Tibial nerve (tissue), 3 donors: ENCODE measurements around the gene PABPN1L.

Experiments
- POLR2A ChIP-seq, 2 donors: fragments of 450-650 bp; IDR thresholded peaks; one replicate each; pipeline ENCODE4 v1.6.1; 2017; ENCODE audit warnings: antibody characterized with exemption in 2 of 2, mild to moderate bottlenecking in 2 of 2, moderate library complexity in 2 of 2
- TF ChIP-seq, protein P1 (sequence below), 5 experiments: fragments of 200-600 bp in 3 of 5; fragments of 450-650 bp in 2 of 5; sonication (generic) in 3 of 5; IDR thresholded peaks; one replicate each; pipeline ENCODE4 v1.5.1; 2016 to 2019; ENCODE audit warnings: antibody characterized with exemption in 5 of 5, mild to moderate bottlenecking in 3 of 5, moderate library complexity in 2 of 5

GRCh38 chr16:88878356-88878755, 11.9 kb upstream of the PABPN1L start:
- TF ChIP-seq, protein P1, sequence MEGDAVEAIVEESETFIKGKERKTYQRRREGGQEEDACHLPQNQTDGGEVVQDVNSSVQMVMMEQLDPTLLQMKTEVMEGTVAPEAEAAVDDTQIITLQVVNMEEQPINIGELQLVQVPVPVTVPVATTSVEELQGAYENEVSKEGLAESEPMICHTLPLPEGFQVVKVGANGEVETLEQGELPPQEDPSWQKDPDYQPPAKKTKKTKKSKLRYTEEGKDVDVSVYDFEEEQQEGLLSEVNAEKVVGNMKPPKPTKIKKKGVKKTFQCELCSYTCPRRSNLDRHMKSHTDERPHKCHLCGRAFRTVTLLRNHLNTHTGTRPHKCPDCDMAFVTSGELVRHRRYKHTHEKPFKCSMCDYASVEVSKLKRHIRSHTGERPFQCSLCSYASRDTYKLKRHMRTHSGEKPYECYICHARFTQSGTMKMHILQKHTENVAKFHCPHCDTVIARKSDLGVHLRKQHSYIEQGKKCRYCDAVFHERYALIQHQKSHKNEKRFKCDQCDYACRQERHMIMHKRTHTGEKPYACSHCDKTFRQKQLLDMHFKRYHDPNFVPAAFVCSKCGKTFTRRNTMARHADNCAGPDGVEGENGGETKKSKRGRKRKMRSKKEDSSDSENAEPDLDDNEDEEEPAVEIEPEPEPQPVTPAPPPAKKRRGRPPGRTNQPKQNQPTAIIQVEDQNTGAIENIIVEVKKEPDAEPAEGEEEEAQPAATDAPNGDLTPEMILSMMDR (IDR thresholded peaks at IDR 0.05), result no peak
- TF ChIP-seq POLR2A (IDR thresholded peaks at IDR 0.05), result no peak
